CD14-positive monocyte (primary cell): ENCODE results near the gene FAXDC2. TPM values are rescaled to one million over a fixed set of nuclear protein-coding genes. Genes with fewer than 3 reads are reported as not detected.
A peak's percentile ranks its signal among the peaks of the same experiment; 100 is the strongest.

Experiments
- DNase-seq, 3 donors: peaks; one replicate each; pipeline ENCODE4 v3.0.0-alpha.2; 2011 to 2022
- H2AFZ ChIP-seq: 2 replicates; pipeline ENCODE4 v1.6.0; 2012; ENCODE audit warnings: mild to moderate bottlenecking, low read depth, low read length, inconsistent platforms; ENCODE audit not compliant: insufficient read depth, poor library complexity, severe bottlenecking
- H3K27ac ChIP-seq, 2 donors: 1 replicate in 1 of 2; 2 replicates in 1 of 2; pipeline ENCODE4 v1.5.1; 2012 to 2013; ENCODE audit warnings: low read length in 2 of 2, control low read depth in 1 of 2, inconsistent platforms in 1 of 2, low read depth in 1 of 2, mild to moderate bottlenecking in 1 of 2
- H3K27me3 ChIP-seq, 2 donors: one replicate each; pipeline versions ENCODE4 v1.6.0 to v1.6.1; 2011 to 2013; ENCODE audit warnings: low read length in 2 of 2; ENCODE audit not compliant: control insufficient read depth in 2 of 2, insufficient read depth in 2 of 2
- H3K36me3 ChIP-seq, 2 donors: replicated peaks in 1 of 2; 1 replicate in 1 of 2; 2 replicates in 1 of 2; pipeline versions ENCODE4 v1.5.1 to v1.6.1; 2012 to 2013; ENCODE audit warnings: low read length in 2 of 2, control low read depth in 1 of 2, inconsistent platforms in 1 of 2, mild to moderate bottlenecking in 1 of 2; ENCODE audit not compliant: insufficient read depth in 2 of 2, control insufficient read depth in 1 of 2
- H3K4me1 ChIP-seq, 2 donors: 1 replicate in 1 of 2; 2 replicates in 1 of 2; pipeline versions ENCODE4 v1.5.1 to v1.6.1; 2012 to 2013; ENCODE audit warnings: low read length in 2 of 2, control low read depth in 1 of 2, inconsistent platforms in 1 of 2, mild to moderate bottlenecking in 1 of 2, moderate library complexity in 1 of 2; ENCODE audit not compliant: insufficient read depth in 2 of 2, control insufficient read depth in 1 of 2
- H3K4me2 ChIP-seq: replicated peaks from 2 replicates; pipeline ENCODE3; 2012; ENCODE audit warnings: low read length, moderate library complexity, mild to moderate bottlenecking; ENCODE audit not compliant: poor library complexity, severe bottlenecking; ENCODE audit errors: extremely low read depth
- H3K4me3 ChIP-seq, 3 experiments: fragments of 200-600 bp in 1 of 3; sonication (generic) in 1 of 3; replicated peaks in 1 of 3; 1 replicate in 2 of 3; 2 replicates in 1 of 3; pipeline ENCODE4 v1.5.1; 2011 to 2013; ENCODE audit warnings: low read length in 3 of 3, mild to moderate bottlenecking in 3 of 3, control low read depth in 2 of 3, low read depth in 2 of 3, inconsistent platforms in 1 of 3, moderate library complexity in 1 of 3
- H3K79me2 ChIP-seq: 2 replicates; pipeline ENCODE4 v1.6.0; 2012; ENCODE audit warnings: mild to moderate bottlenecking, control low read depth, inconsistent platforms, low read length, moderate library complexity; ENCODE audit not compliant: insufficient read depth
- H3K9ac ChIP-seq: 2 replicates; pipeline ENCODE4 v1.6.0; 2017; ENCODE audit warnings: low read length, mild to moderate bottlenecking; ENCODE audit not compliant: insufficient read depth, poor library complexity, severe bottlenecking
- H3K9me3 ChIP-seq, 2 donors: replicated peaks in 1 of 2; 1 replicate in 1 of 2; 2 replicates in 1 of 2; pipeline versions ENCODE4 v1.5.1 to v1.6.1; 2012 to 2013; ENCODE audit warnings: low read length in 2 of 2, control low read depth in 1 of 2; ENCODE audit not compliant: control insufficient read depth in 1 of 2, insufficient read depth in 1 of 2
- H4K20me1 ChIP-seq: 2 replicates; pipeline ENCODE4 v1.6.0; 2012; ENCODE audit warnings: mild to moderate bottlenecking, low read length, control low read depth, moderate library complexity; ENCODE audit not compliant: insufficient read depth
- H3K27ac Mint-ChIP-seq, 7 donors: one replicate each; pipeline ENCODE4 v1.8.0; 2020; ENCODE audit warnings: mild to moderate bottlenecking in 7 of 7, mixed read lengths in 7 of 7, moderate library complexity in 6 of 7, inconsistent platforms in 2 of 7
- H3K27me3 Mint-ChIP-seq, 3 donors: one replicate each; pipeline ENCODE4 v1.8.0; 2021 to 2022; ENCODE audit warnings: low read depth in 3 of 3, mild to moderate bottlenecking in 3 of 3, mixed read lengths in 3 of 3, moderate library complexity in 3 of 3, inconsistent platforms in 1 of 3
- H3K36me3 Mint-ChIP-seq, 2 donors: one replicate each; pipeline ENCODE4 v1.8.0; 2020; ENCODE audit warnings: mixed read lengths in 2 of 2, inconsistent platforms in 1 of 2, mild to moderate bottlenecking in 1 of 2
- H3K4me1 Mint-ChIP-seq: one replicate; pipeline ENCODE4 v1.8.0; 2020; ENCODE audit warnings: mild to moderate bottlenecking, mixed read lengths
- H3K4me3 Mint-ChIP-seq, 2 donors: one replicate each; pipeline ENCODE4 v1.8.0; 2020; ENCODE audit warnings: mild to moderate bottlenecking in 2 of 2, mixed read lengths in 2 of 2, moderate library complexity in 1 of 2
- H3K9me3 Mint-ChIP-seq, 7 donors: one replicate each; pipeline ENCODE4 v1.8.0; 2020 to 2022; ENCODE audit warnings: mixed read lengths in 7 of 7, mild to moderate bottlenecking in 6 of 7, moderate library complexity in 6 of 7, inconsistent platforms in 2 of 7
- CTCF ChIP-seq: fragments of 200-600 bp; IDR thresholded peaks from one replicate; pipeline ENCODE4 v1.8.0; 2022; ENCODE audit warnings: antibody characterized with exemption, mild to moderate bottlenecking
- WGBS: methylation state at CpG from one replicate; pipeline ENCODE4 v1.1.5; 2013; ENCODE audit warnings: missing lambda C conversion rate; ENCODE audit not compliant: insufficient coverage; 5-methylcytosine and 5-hydroxymethylcytosine counted together
- intact Hi-C, 2 donors: fragments of 100-400 bp; cut with micrococcal nuclease; formaldehyde crosslinking; loops; one replicate each; pipeline versions ENCODE4 v1.15.0 to v1.15.1; 2023
- polyA plus RNA-seq, 3 donors: library from polyadenylated mRNA; depleted of rRNA in 1 of 3; unstranded in 2 of 3; stranded (reverse) in 1 of 3; fragments of 300-500 nt in 2 of 3; fragments of >200 nt in 1 of 3; fragmentation: Illumina TruSeq in 2 of 3; gene quantifications; 1 replicate in 2 of 3; 2 replicates in 1 of 3; pipeline ENCODE4 v1.2.3, GENCODE V29; 2012 to 2021

FAXDC2 gene
- polyA plus RNA-seq, 3 donors = 0.30 to 1.4 (median 0.60) TPM

DNA sequence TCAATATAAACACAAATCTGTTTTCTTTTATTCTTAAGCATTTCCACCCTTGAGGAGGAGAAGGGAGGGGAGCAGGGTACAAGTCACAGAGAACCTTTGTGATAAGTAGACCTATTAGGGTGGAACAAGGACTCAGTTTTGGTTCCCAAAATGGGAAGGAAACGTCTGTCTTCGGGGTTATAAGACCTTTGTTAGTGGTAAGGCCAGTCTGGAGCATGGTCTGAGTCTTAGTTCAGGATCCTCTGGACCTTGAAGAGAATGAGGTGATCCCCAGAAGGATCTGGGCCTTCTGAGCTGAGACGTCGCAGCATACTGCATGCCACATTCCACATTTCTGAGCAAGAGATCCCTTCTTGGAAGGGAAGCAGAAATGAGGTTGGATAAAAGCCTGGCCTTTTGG, 37.2 kb downstream of the FAXDC2 start:
- Histone ChIP-seq H3K27me3 (no peaks in the 10 kb centered on the region), H3K4me3 (no peak overlapping the region), H3K4me1 (peaks cover 11 to 18% of the 10 kb centered on the region in 2 donors), H4K20me1 (peaks cover 22% of the 10 kb centered on the region), H3K36me3 (peaks cover 85 to 95% of the 10 kb centered on the region in 2 donors), H3K9ac (no peak overlapping the region), H3K79me2 (no peaks in the 10 kb centered on the region), H2AFZ (no peak overlapping the region), H3K9me3 (no peaks in the 10 kb centered on the region), H3K4me2 (no peak overlapping the region), H3K27ac (peak overlapping the region in 1 of 2 donors; percentile 37)
- no peak for TF ChIP-seq CTCF
- no CpG with 5 or more reads among the region's 4 CpGs for WGBS
- DNase-seq = no peak
- Mint-ChIP-seq H3K4me1 (peaks cover 19% of the 10 kb centered on the region), H3K36me3 (peaks cover 66 to 96% of the 10 kb centered on the region in 2 donors), H3K27me3 (no peaks in the 10 kb centered on the region), H3K9me3 (no peaks in the 10 kb centered on the region), H3K27ac (peak overlapping the region in 2 of 7 donors; percentile 26 to 73), H3K4me3 (no peak overlapping the region)
- intact Hi-C loops = loop anchor here (2.0 to 5.0 kb wide), 2 partner anchors 161 to 164 kb away; no protein-coding TSS in a partner anchor

GRCh38 chr5:154811653-154812465, 38.5 kb downstream of the FAXDC2 start:
- no peaks in the 10 kb centered on the region for H3K79me2 ChIP-seq
- H2AFZ ChIP-seq = no peak overlapping the region
- no peak overlapping the region for H3K4me3 ChIP-seq
- peak; percentile 92 for TF ChIP-seq CTCF
- Mint-ChIP-seq H3K27me3 (no peaks in the 10 kb centered on the region), H3K4me1 (peaks cover 19% of the 10 kb centered on the region), H3K27ac (peak overlapping the region; percentile 43 to 80 (median 72)), H3K4me3 (peak overlapping the region in 1 of 2 donors; percentile 16), H3K9me3 (no peaks in the 10 kb centered on the region), H3K36me3 (peaks cover 66 to 92% of the 10 kb centered on the region in 2 donors)
- H4K20me1 ChIP-seq = peaks cover 25% of the 10 kb centered on the region
- intact Hi-C loops = loop anchor here (2.0 to 5.0 kb wide), 2 partner anchors 160 to 163 kb away; no protein-coding TSS in a partner anchor
- H3K9ac ChIP-seq = no peak overlapping the region
- H3K36me3 ChIP-seq = peaks cover 83 to 95% of the 10 kb centered on the region in 2 donors
- H3K27ac ChIP-seq = peak overlapping the region in 1 of 2 donors; percentile 48
- H3K4me1 ChIP-seq = peaks cover 11 to 18% of the 10 kb centered on the region in 2 donors
- H3K9me3 ChIP-seq = no peaks in the 10 kb centered on the region
- WGBS = 43% methylated on average over 2 of the region's 3 CpGs
- no peak overlapping the region for H3K4me2 ChIP-seq
- H3K27me3 ChIP-seq = no peaks in the 10 kb centered on the region
- DNase-seq = peak; percentile 48 to 60 (median 59)
